Tibial nerve (tissue), 4 donors: ENCODE results near the gene RIN3. TPM values are rescaled to one million over a fixed set of nuclear protein-coding genes. Genes with fewer than 3 reads are reported as not detected.

Source experiments
- DNase-seq, 2 donors: peaks; one replicate each; pipeline ENCODE4 v3.0.0-alpha.2; 2019; ENCODE audit warnings: low spot score in 2 of 2
- H3K27ac ChIP-seq, 4 donors: fragments of 200-600 bp; sonication (generic) in 3 of 4; one replicate each; pipeline ENCODE4 v1.5.1; 2017 to 2019; ENCODE audit warnings: mild to moderate bottlenecking in 1 of 4
- H3K27me3 ChIP-seq, 2 donors: fragments of 200-600 bp; sonication (generic) in 1 of 2; one replicate each; pipeline versions ENCODE4 v1.5.1 to v1.6.0; 2017 to 2019
- H3K36me3 ChIP-seq, 3 donors: fragments of 200-600 bp; sonication (generic); one replicate each; pipeline ENCODE4 v1.5.1; 2018 to 2019
- H3K4me1 ChIP-seq, 4 donors: fragments of 200-600 bp; sonication (generic) in 3 of 4; one replicate each; pipeline ENCODE4 v1.5.1; 2017 to 2019
- H3K4me3 ChIP-seq, 4 donors: fragments of 200-600 bp; sonication (generic) in 3 of 4; one replicate each; pipeline ENCODE4 v1.5.1; 2017 to 2019; ENCODE audit warnings: mild to moderate bottlenecking in 1 of 4, moderate library complexity in 1 of 4
- H3K9me3 ChIP-seq, 4 donors: fragments of 200-600 bp; sonication (generic) in 3 of 4; one replicate each; pipeline ENCODE4 v1.5.1; 2017 to 2019
- EP300 ChIP-seq, 2 donors: sonication (generic); formaldehyde crosslinking; IDR thresholded peaks; one replicate each; pipeline ENCODE4 v1.6.1; 2017; ENCODE audit warnings: antibody characterized with exemption in 2 of 2, mild to moderate bottlenecking in 1 of 2
- POLR2A ChIP-seq, 2 donors: fragments of 450-650 bp; IDR thresholded peaks; one replicate each; pipeline ENCODE4 v1.6.1; 2017; ENCODE audit warnings: antibody characterized with exemption in 2 of 2, mild to moderate bottlenecking in 2 of 2, moderate library complexity in 2 of 2
- WGBS, 2 donors: methylation state at CpG; one replicate each; pipeline ENCODE4 v1.1.5; 2018; 5-methylcytosine and 5-hydroxymethylcytosine counted together
- total RNA-seq, 4 donors: library from RNA; depleted of rRNA; stranded (reverse); fragments of >200 nt; gene quantifications; one replicate each; pipeline ENCODE4 v1.1.0, GENCODE V29; 2016
- TF ChIP-seq, protein P1 (sequence below), 5 experiments: fragments of 200-600 bp in 3 of 5; fragments of 450-650 bp in 2 of 5; sonication (generic) in 3 of 5; IDR thresholded peaks; one replicate each; pipeline ENCODE4 v1.5.1; 2016 to 2019; ENCODE audit warnings: antibody characterized with exemption in 5 of 5, mild to moderate bottlenecking in 3 of 5, moderate library complexity in 2 of 5

The RIN3 gene
- total RNA-seq, 4 donors from 2014 or later = 14.2 to 34.2 (median 15.5) TPM

DNA sequence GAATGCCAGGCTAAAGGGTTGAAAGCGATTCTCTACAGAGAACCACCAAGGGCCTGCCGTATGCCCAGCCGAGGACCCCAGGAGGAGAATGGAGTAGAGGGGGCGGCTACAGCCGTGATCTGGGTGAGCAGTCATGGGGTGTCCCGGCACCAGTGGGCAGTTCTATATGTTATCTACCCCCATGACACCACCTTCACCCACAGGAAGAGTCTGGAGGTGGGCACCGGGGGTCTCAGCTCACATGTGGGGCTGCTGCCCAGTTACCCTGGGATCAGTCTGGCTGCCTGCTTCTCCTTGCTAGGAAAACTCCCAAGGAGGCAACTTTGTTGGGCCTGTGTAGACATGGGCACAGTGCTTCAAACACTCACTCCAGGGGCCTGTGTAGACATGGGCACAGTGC, 135.5 kb downstream of the RIN3 start:
- H3K4me3 ChIP-seq = no peak overlapping the region
- peaks cover 0 to 41% (median 15%) of the 10 kb centered on the region in 4 donors for H3K4me1 ChIP-seq
- peak overlapping the region in 2 of 4 donors; percentile 53 to 80 for H3K27ac ChIP-seq
- peaks cover 0 to 12% (median 0%) of the 10 kb centered on the region in 4 donors for H3K9me3 ChIP-seq
- DNase-seq = no peak
- TF ChIP-seq EP300 (IDR thresholded peaks at IDR 0.05) (no peak), POLR2A (IDR thresholded peaks at IDR 0.05) (no peak)
- TF ChIP-seq, protein P1, sequence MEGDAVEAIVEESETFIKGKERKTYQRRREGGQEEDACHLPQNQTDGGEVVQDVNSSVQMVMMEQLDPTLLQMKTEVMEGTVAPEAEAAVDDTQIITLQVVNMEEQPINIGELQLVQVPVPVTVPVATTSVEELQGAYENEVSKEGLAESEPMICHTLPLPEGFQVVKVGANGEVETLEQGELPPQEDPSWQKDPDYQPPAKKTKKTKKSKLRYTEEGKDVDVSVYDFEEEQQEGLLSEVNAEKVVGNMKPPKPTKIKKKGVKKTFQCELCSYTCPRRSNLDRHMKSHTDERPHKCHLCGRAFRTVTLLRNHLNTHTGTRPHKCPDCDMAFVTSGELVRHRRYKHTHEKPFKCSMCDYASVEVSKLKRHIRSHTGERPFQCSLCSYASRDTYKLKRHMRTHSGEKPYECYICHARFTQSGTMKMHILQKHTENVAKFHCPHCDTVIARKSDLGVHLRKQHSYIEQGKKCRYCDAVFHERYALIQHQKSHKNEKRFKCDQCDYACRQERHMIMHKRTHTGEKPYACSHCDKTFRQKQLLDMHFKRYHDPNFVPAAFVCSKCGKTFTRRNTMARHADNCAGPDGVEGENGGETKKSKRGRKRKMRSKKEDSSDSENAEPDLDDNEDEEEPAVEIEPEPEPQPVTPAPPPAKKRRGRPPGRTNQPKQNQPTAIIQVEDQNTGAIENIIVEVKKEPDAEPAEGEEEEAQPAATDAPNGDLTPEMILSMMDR (IDR thresholded peaks at IDR 0.05) = no peak
- peaks cover 0 to 21% (median 0%) of the 10 kb centered on the region in 3 donors for H3K36me3 ChIP-seq
- H3K27me3 ChIP-seq = no peaks in the 10 kb centered on the region
- WGBS, 2 donors = 90 to 93% methylated on average over 7 of the region's 7 CpGs

DNA sequence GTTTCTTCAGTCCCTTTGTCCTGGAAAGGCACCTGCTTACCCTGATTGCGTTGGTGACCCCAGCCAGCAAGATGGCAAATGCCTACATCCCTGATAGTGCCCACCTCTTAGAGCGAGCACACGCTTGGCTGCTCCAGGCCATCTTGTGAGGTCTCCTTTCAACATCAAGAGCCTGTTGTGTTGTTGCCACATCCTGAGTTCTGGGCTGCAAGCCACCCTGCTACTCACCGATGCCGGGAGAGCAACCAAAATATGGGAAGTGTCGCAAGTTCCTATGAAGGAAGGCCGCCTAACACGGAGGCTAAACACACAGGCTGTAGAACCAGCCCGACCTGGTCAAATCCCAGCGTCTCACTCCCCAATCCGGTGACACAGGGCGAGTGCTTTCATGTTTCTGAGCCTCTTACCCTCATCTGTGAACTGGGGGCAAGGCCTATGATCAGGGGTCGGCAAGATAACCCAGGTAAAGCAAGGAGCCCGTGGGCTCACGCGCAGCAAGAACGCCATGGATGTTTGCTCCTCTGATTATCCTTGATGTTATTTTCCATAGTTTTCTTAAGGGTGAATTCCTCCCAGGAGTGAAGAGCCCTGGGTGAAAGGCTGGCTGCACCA, 136.5 kb downstream of the RIN3 start:
- H3K9me3 ChIP-seq = peaks cover 0 to 4% (median 0%) of the 10 kb centered on the region in 4 donors
- H3K36me3 ChIP-seq = peaks cover 0 to 15% (median 0%) of the 10 kb centered on the region in 3 donors
- no peaks in the 10 kb centered on the region for H3K27me3 ChIP-seq
- H3K4me3 ChIP-seq = no peak overlapping the region
- H3K4me1 ChIP-seq = peaks cover 0 to 41% (median 15%) of the 10 kb centered on the region in 4 donors
- peak; percentile 68 to 80 for DNase-seq
- WGBS, 2 donors = 77 to 86% methylated on average over 15 to 17 of the region's 17 CpGs
- TF ChIP-seq EP300 (IDR thresholded peaks at IDR 0.05) = peak in 1 of 2 donors; percentile 84
- TF ChIP-seq POLR2A (IDR thresholded peaks at IDR 0.05) = no peak
- peak overlapping the region; percentile 22 to 85 (median 72) for H3K27ac ChIP-seq

DNA sequence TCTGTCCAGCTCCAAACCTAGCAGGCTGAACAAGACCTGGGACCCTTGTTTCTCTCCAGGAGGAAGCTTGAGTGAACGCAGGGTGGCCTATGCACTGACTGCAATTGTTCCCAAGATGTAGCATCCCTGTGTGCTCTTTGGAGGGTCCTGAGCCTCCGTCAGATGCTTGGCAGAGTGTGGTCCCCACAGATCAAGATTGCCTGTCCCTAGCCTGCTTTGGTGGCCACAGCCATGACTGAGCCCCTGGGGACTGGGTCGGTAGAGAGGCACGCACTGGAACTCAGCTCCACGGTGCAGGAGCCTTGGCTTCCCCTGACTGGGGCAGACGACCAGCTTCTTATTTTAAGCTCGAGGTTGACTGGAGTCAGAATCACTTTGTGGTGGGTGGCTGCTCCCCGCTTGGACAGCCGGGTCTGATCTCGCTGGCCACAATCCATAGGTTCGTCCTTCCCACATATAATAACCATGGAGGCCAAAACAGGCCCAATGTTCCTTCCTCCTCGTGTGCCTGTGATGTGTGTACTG, 137.1 kb downstream of the RIN3 start:
- peaks cover 0 to 41% (median 15%) of the 10 kb centered on the region in 4 donors for H3K4me1 ChIP-seq
- no peak overlapping the region for H3K4me3 ChIP-seq

DNA sequence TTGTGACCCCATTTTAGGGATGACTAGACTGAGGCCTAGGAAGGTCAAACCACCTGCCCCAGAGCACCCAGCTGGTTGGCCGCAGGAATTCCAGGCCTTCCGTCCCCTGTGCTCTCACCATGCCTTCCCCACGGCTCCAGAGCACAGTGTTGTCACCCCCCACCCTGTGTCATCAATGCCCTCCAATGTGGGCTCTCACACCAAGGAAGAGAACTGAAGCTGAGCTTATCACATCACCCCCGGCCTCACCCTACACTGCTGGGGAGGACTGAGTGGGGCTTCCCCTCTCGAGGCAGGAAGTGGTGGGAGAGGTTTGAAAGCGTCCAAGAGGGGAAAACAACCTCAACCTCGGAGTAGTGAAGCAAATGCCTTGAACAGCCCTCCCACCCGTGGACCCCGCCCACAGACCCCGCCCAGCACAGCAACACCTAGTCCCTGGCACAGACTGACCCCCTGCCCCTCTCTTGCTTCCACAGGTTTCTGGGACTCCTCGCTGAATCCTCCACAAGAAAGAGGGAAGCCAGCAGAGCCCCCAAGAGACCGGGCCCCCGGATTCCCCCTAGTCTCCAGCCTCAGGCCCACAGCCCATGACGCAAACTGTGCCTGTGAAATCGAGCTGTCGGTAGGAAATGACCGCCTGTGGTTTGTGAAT, 137.7 kb downstream of the RIN3 start:
- Histone ChIP-seq H3K36me3 (peaks cover 0 to 13% (median 0%) of the 10 kb centered on the region in 3 donors), H3K27me3 (no peaks in the 10 kb centered on the region), H3K4me3 (peak overlapping the region in 2 of 4 donors; percentile 38 to 46), H3K4me1 (peaks cover 0 to 41% (median 15%) of the 10 kb centered on the region in 4 donors), H3K27ac (peak overlapping the region in 3 of 4 donors; percentile 63 to 85 (median 80)), H3K9me3 (no peaks in the 10 kb centered on the region)
- TF ChIP-seq EP300 (IDR thresholded peaks at IDR 0.05) = no peak
- no peak for TF ChIP-seq POLR2A (IDR thresholded peaks at IDR 0.05)
- TF ChIP-seq, protein P1 (IDR thresholded peaks at IDR 0.05) = no peak
- DNase-seq = no peak
- 69 to 72% methylated on average over 16 to 17 of the region's 17 CpGs for WGBS, 2 donors

More for the DNA sequence above, 137.1 kb downstream of the RIN3 start:
- TF ChIP-seq POLR2A (IDR thresholded peaks at IDR 0.05) = no peak
- TF ChIP-seq, protein P1 (IDR thresholded peaks at IDR 0.05) = no peak
- no peak for TF ChIP-seq EP300 (IDR thresholded peaks at IDR 0.05)
- peaks cover 0 to 13% (median 0%) of the 10 kb centered on the region in 3 donors for H3K36me3 ChIP-seq
- no peak for DNase-seq
- 82 to 91% methylated on average over 6 to 8 of the region's 12 CpGs for WGBS, 2 donors
- H3K9me3 ChIP-seq = no peaks in the 10 kb centered on the region
- peak overlapping the region in 3 of 4 donors; percentile 63 to 85 (median 80) for H3K27ac ChIP-seq
- H3K27me3 ChIP-seq = no peaks in the 10 kb centered on the region

DNA sequence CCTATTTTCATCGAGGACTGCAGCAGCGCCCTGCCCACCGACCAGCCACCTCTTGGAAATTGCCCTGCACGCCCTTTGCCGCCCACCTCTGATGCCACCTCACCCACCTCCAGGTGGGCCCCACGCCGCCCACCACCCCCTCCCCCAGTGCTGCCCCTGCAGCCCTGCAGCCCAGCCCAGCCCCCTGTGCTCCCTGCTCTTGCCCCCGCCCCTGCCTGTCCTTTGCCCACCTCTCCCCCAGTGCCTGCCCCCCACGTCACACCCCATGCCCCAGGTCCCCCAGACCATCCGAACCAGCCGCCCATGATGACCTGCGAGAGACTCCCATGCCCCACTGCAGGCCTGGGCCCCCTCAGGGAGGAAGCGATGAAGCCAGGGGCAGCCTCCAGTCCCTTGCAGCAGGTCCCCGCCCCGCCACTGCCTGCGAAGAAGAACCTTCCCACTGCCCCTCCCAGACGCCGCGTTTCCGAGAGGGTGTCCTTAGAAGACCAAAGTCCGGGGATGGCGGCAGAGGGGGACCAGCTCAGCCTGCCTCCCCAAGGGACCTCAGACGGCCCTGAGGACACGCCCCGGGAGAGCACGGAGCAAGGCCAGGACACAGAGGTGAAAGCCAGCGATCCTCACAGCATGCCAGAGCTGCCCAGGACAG, 138.3 kb downstream of the RIN3 start:
- peaks cover 0 to 41% (median 15%) of the 10 kb centered on the region in 4 donors for H3K4me1 ChIP-seq
- TF ChIP-seq POLR2A (IDR thresholded peaks at IDR 0.05) (peak in 1 of 2 donors; percentile 10), EP300 (IDR thresholded peaks at IDR 0.05) (peak in 1 of 2 donors; percentile 21)
- TF ChIP-seq, protein P1 (IDR thresholded peaks at IDR 0.05) = no peak
- peaks cover 0 to 13% (median 0%) of the 10 kb centered on the region in 3 donors for H3K36me3 ChIP-seq
- H3K9me3 ChIP-seq = no peaks in the 10 kb centered on the region
- peak overlapping the region; percentile 9 to 46 (median 34) for H3K4me3 ChIP-seq
- DNase-seq = peak; percentile 34 to 43
- peak overlapping the region in 3 of 4 donors; percentile 63 to 80 (median 75) for H3K27ac ChIP-seq
- WGBS, 2 donors = 69 to 73% methylated on average over 14 to 25 of the region's 27 CpGs
- no peaks in the 10 kb centered on the region for H3K27me3 ChIP-seq
